Mucosa of descending colon (tissue), 3 donors: ENCODE results near the gene ACOT13. TPM values are rescaled to one million over a fixed set of nuclear protein-coding genes. Genes with fewer than 3 reads are reported as not detected.
"Not testable (repeated sequence)": the region's sequence is repeated elsewhere in the genome, so short reads cannot be mapped to it uniquely, and the experiment has no call there.

Experiments used
- ATAC-seq: fragments of 200-7000 bp; cut with Tn5 transposase; one replicate; pipeline ENCODE4 v1.9.1; 2020; ENCODE audit warnings: mild to moderate bottlenecking, moderate library complexity
- DNase-seq, 3 donors: peaks; one replicate each; pipeline ENCODE4 v3.0.0-alpha.2; 2020
- H3K36me3 ChIP-seq: fragments of 200-600 bp; one replicate; pipeline ENCODE4 v1.8.0; 2021; ENCODE audit warnings: low read depth, mild to moderate bottlenecking
- H3K4me1 ChIP-seq: fragments of 200-600 bp; one replicate; pipeline ENCODE4 v1.8.0; 2021; ENCODE audit warnings: low read depth, mild to moderate bottlenecking
- H3K4me3 ChIP-seq: fragments of 200-600 bp; one replicate; pipeline ENCODE4 v1.8.0; 2021; ENCODE audit warnings: mild to moderate bottlenecking
- H3K9me3 ChIP-seq: fragments of 200-600 bp; one replicate; pipeline ENCODE4 v1.8.0; 2021; ENCODE audit warnings: mild to moderate bottlenecking
- CTCF ChIP-seq: fragments of 200-600 bp; IDR thresholded peaks from one replicate; pipeline ENCODE4 v1.8.0; 2022; ENCODE audit warnings: antibody characterized with exemption, mild to moderate bottlenecking
- intact Hi-C, 2 donors: fragments of 100-400 bp; cut with DNase I in 1 of 2; cut with micrococcal nuclease in 1 of 2; formaldehyde crosslinking; loops; one replicate each; pipeline versions ENCODE4 v1.11.0 to v1.11.1; 2022; cut with DNase I, micrococcal nuclease
- total RNA-seq, 3 donors: library from RNA; stranded (reverse); fragmentation: NEBNext Ultra II Directional in 2 of 3; extraction: Animal tissue kit (Norgen Biotek cat#: 25700) in 2 of 3; gene quantifications; one replicate each; pipeline versions ENCODE4 v1.2.1 to v1.2.4, GENCODE V29; 2021 to 2023
- donor health status: DM: no; HTN: no; CAD: no; lungs with moderate emphysema.
- donor health status: DM: no; HTN: no; CAD: no.
- donor health status: DM: no; HTN: yes; CAD: no.

The ACOT13 gene
- total RNA-seq, 3 donors from 2014 or later = 28.2 to 57.0 (median 35.3) TPM

DNA sequence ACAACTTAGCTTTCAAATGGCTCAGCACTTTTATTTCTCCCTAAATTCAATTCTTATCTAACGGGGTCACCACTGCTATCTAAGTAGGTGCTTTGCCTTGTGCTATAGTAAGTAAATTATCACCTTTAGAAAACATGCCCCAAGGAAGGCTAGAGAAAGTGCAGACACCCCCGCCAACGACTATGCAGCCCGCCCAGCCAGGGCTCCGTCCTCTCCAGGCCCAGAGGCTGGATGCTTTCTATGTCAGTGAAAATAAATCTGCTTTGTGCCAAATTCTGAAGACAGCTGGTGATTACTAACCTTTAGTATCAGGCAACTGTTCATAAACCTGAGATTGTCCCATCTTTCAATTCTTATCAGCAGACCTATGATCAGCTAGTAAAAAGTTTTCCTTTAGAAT lies 35.2 kb upstream of the ACOT13 start:
- H3K36me3 ChIP-seq = no peaks in the 10 kb centered on the region
- H3K4me3 ChIP-seq = no peak overlapping the region
- ATAC-seq = no peak
- no peaks in the 10 kb centered on the region for H3K9me3 ChIP-seq
- intact Hi-C loops = no loop called here
- DNase-seq = no peak
- no peaks in the 10 kb centered on the region for H3K4me1 ChIP-seq
- no peak for TF ChIP-seq CTCF

GRCh38 chr6:24632573-24632972 lies 34.3 kb upstream of the ACOT13 start:
- H3K9me3 ChIP-seq = no peaks in the 10 kb centered on the region
- intact Hi-C loops = no loop called here
- no peaks in the 10 kb centered on the region for H3K36me3 ChIP-seq
- DNase-seq (no peak), ATAC-seq (no peak)
- no peak overlapping the region for H3K4me3 ChIP-seq
- no peak for TF ChIP-seq CTCF
- H3K4me1 ChIP-seq = no peaks in the 10 kb centered on the region

- no peak for TF ChIP-seq CTCF
- intact Hi-C loops = no loop called here
Measured at GRCh38 chr6:24636681-24637080, 30.2 kb upstream of the ACOT13 start.

GRCh38 chr6:24640166-24640565 lies 26.7 kb upstream of the ACOT13 start:
- H3K4me3 ChIP-seq = no peak overlapping the region
- no peaks in the 10 kb centered on the region for H3K36me3 ChIP-seq
- intact Hi-C loops = no loop called here
- DNase-seq (no peak), ATAC-seq (no peak)
- H3K9me3 ChIP-seq = no peaks in the 10 kb centered on the region
- no peaks in the 10 kb centered on the region for H3K4me1 ChIP-seq
- no peak for TF ChIP-seq CTCF

More at GRCh38 chr6:24636681-24637080, 30.2 kb upstream of the ACOT13 start:
- H3K4me1 ChIP-seq = no peaks in the 10 kb centered on the region
- DNase-seq (no peak), ATAC-seq (no peak)
- H3K9me3 ChIP-seq = no peaks in the 10 kb centered on the region
- no peaks in the 10 kb centered on the region for H3K36me3 ChIP-seq
- H3K4me3 ChIP-seq = no peak overlapping the region

DNA sequence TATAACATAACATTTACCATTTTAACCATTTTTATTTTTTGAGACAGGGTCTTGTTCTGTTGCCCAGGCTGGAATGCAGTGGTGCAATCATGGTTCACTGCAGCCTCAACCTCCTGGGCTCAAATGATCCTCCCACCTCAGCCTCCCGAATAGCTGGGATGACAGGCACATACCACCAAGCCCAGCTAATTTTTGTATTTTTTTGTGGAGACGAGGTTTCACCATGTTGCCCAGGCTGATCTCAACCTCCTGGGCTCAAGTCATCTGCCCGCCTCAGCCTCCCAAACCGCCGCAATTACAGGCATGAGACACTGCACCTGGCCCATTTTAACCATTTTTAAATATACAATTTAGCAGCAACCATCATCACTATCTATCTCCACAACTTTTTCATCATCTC lies 26.2 kb upstream of the ACOT13 start:
- ATAC-seq, H3K9me3 ChIP-seq, H3K4me1 ChIP-seq, H3K36me3 ChIP-seq, intact Hi-C loops, H3K4me3 ChIP-seq, DNase-seq: not testable (repeated sequence)

DNA sequence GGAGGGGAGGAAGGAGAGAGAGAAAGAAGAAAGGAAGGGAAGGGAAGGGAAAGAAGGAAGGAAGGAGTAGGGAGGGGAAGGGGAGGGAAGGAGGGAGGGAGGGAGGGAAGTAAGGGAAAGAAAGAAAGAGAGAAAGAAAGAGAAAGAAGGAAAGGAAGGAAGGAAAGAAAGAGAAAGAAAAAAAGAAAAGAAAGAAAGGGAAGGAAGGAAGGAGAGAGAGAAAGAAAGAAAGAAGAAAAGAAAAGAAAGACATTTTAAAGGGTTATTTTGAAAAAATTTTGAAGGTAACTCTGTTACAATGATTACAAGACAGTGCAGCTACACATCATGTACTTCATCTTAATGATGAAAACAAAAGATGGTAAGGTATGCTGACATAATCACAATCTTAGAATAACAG lies 24.8 kb upstream of the ACOT13 start:
- peaks cover 3% of the 10 kb centered on the region for H3K4me1 ChIP-seq
- H3K36me3 ChIP-seq = no peaks in the 10 kb centered on the region
- no peak overlapping the region for H3K4me3 ChIP-seq
- no peak for TF ChIP-seq CTCF
- ATAC-seq = no peak
- intact Hi-C loops = no loop called here
- no peak for DNase-seq
- no peaks in the 10 kb centered on the region for H3K9me3 ChIP-seq
